Measurements from ENCODE around the gene MRPL12. TPM values are rescaled to one million over a fixed set of nuclear protein-coding genes. Genes with fewer than 3 reads are reported as not detected.

MRPL12 gene
- total and polyA plus RNA-seq, 9 of the 15 experiments (the other 6 are each of a cell fraction or from before 2014, with no cell fraction given), result 0.94 to 338 (median 100) TPM

DNA sequence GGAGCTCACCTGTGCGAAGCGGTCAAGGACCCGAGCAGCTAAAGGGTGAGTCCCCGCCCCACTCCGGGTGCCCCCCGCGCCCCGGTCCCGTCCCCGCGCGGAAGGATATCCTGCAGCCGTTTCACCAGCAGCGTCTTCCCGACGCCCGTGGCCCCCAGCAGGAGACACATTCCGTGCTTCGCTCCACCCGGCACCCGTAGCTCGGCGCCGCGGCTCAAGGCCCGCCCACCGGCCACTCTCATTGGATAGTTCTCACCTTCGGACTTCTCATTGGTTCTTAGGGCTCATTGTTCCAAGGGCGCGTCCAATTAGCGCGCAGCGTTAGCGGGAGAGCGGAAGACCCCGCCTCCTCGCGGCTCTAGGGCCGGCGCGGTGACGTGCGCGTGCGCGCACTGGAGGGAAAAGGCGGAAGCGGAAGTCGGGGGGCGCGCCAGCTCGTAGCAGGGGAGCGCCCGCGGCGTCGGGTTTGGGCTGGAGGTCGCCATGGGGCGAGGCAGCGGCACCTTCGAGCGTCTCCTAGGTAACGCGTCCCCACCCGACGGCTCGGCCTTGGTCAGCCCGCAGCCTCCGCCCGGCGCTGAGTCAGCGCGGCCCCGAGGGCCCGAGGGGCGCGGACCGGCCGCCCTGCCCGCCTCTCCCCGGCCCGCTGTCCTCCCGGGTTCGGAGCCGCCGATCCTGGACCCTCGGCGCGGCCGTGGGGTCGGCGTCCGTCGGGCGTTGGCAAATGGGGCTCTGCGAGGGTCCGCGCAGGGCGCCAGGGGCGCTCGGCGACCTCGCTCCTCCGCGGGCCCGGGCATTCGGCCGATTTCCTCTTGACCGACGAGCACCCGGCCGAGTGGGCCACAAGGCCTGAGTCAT lies 19.4 kb upstream of the MRPL12 start, which contains the start of the genes ARL16 and HGS (continued):
- TF ChIP-seq, protein P1, sequence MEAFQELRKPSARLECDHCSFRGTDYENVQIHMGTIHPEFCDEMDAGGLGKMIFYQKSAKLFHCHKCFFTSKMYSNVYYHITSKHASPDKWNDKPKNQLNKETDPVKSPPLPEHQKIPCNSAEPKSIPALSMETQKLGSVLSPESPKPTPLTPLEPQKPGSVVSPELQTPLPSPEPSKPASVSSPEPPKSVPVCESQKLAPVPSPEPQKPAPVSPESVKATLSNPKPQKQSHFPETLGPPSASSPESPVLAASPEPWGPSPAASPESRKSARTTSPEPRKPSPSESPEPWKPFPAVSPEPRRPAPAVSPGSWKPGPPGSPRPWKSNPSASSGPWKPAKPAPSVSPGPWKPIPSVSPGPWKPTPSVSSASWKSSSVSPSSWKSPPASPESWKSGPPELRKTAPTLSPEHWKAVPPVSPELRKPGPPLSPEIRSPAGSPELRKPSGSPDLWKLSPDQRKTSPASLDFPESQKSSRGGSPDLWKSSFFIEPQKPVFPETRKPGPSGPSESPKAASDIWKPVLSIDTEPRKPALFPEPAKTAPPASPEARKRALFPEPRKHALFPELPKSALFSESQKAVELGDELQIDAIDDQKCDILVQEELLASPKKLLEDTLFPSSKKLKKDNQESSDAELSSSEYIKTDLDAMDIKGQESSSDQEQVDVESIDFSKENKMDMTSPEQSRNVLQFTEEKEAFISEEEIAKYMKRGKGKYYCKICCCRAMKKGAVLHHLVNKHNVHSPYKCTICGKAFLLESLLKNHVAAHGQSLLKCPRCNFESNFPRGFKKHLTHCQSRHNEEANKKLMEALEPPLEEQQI (IDR thresholded peaks at IDR 0.05), result no peak
- TF ChIP-seq ZSCAN32 (CRISPR knock-in tag; IDR thresholded peaks at IDR 0.05) (no peak), ZNF76 (CRISPR knock-in tag; IDR thresholded peaks at IDR 0.05; ENCODE audit: borderline replicate concordance) (no peak), TEAD4 (IDR thresholded peaks at IDR 0.05; ENCODE audit: low read length) (peak; percentile 70), TEAD4 (CRISPR knock-in tag; IDR thresholded peaks at IDR 0.05; ENCODE audit: borderline replicate concordance) (no peak), ZNF583 (CRISPR knock-in tag; IDR thresholded peaks at IDR 0.05) (0 out of 2 replicates have a peak, but pooled peaks have one; percentile 70), KHSRP (IDR thresholded peaks at IDR 0.05) (no peak), KAT7 (CRISPR knock-in tag; IDR thresholded peaks at IDR 0.05; ENCODE audit: borderline replicate concordance) (no peak), SMAD1 (IDR thresholded peaks at IDR 0.05; ENCODE audit: low read depth, low read length, partially characterized antibody) (peak; percentile 49), XRCC4 (IDR thresholded peaks at IDR 0.05; ENCODE audit: extremely low read depth, insufficient read depth, insufficient read length) (no peak), KDM4B (IDR thresholded peaks at IDR 0.05; ENCODE audit: borderline replicate concordance in 2 of 2, low read depth in 1 of 2) (0 out of 4 replicates have a peak, but pooled peaks of 1 of the 2 experiments have one; percentile 37), CREB1 (IDR thresholded peaks at IDR 0.05) (peak; percentile 63), CREB1 (CRISPR knock-in tag; IDR thresholded peaks at IDR 0.05) (peak; percentile 81), POLR2AphosphoS2 (IDR thresholded peaks at IDR 0.05; ENCODE audit: low read length) (no peak), GABPB1 (CRISPR knock-in tag; IDR thresholded peaks at IDR 0.05) (peak; percentile 92), SMAD2 (IDR thresholded peaks at IDR 0.05; ENCODE audit: low read depth, low read length) (no peak), ZNF431 (CRISPR knock-in tag; IDR thresholded peaks at IDR 0.05) (peak; percentile 26; the same call in 1 of the 2 replicates), ZNF507 (tag; conservative IDR thresholded peaks at IDR 0.05) (no peak), THRAP3 (IDR thresholded peaks at IDR 0.05; ENCODE audit: borderline replicate concordance) (no peak), TCF3 (CRISPR knock-in tag; IDR thresholded peaks at IDR 0.05) (no peak), ZKSCAN3 (CRISPR knock-in tag; IDR thresholded peaks at IDR 0.05) (no peak), RBM15 (IDR thresholded peaks at IDR 0.05; ENCODE audit: insufficient read depth, low read length) (no peak)
- TF ChIP-seq, protein P2, sequence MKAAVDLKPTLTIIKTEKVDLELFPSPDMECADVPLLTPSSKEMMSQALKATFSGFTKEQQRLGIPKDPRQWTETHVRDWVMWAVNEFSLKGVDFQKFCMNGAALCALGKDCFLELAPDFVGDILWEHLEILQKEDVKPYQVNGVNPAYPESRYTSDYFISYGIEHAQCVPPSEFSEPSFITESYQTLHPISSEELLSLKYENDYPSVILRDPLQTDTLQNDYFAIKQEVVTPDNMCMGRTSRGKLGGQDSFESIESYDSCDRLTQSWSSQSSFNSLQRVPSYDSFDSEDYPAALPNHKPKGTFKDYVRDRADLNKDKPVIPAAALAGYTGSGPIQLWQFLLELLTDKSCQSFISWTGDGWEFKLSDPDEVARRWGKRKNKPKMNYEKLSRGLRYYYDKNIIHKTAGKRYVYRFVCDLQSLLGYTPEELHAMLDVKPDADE (conservative IDR thresholded peaks at IDR 0.05; ENCODE audit: control insufficient read depth, low read depth, low read length), result peak; percentile 84
- TF ChIP-seq, protein P3, sequence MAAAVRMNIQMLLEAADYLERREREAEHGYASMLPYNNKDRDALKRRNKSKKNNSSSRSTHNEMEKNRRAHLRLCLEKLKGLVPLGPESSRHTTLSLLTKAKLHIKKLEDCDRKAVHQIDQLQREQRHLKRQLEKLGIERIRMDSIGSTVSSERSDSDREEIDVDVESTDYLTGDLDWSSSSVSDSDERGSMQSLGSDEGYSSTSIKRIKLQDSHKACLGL (CRISPR knock-in tag; IDR thresholded peaks at IDR 0.05; ENCODE audit: borderline replicate concordance, poor library complexity, severe bottlenecking), result no peak
